IPS DF 4.7 (cell line): ENCODE measurements around the gene PTGDR2.

ENCODE experiments used
- DNase-seq: peaks from one replicate; pipeline ENCODE4 v3.0.0-alpha.2; 2013; ENCODE audit warnings: low spot score; ENCODE audit errors: extremely low read depth

Gene PTGDR2

DNA sequence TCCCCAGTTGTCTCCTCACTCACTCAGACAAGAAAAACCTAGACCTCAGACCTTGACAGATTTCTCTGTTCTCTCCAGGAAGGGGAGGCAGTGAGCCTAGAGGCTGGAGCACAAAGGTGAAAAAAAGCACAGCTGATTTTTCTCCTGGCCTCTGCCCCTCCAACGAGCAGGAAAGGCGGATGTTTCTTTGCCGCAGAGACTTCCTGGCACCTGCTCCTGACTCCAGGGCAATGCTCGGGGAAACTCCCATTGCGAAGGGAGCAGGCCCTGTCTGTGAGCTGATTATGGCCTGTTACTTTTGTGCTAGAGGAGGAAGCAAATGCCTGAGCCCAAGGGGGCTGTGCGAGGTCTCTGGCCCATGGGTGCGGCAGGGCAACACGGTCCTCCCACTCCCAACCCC is 45.2 kb downstream of the PTGDR2 start:
- DNase-seq, result no peak

DNA sequence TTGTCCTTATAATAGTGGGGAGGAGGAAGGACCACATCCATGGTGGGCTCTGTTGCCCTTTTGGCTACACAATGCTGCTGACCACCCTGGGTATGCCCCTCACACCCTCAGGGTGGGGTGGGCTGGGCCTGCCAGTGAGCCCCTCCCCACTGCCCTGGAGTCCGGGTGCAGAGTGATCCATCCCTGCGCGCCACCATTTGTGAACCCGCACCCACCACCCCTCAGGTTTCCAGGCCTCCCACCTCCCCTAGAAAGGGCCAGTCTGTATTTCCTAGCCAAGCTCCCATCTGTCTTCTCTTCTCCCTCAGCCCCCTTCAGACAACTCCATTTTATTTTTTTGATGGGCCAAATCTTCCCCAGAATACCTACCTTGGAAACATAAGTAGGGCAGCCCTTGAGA is 45.6 kb downstream of the PTGDR2 start:
- no peak for DNase-seq

DNA sequence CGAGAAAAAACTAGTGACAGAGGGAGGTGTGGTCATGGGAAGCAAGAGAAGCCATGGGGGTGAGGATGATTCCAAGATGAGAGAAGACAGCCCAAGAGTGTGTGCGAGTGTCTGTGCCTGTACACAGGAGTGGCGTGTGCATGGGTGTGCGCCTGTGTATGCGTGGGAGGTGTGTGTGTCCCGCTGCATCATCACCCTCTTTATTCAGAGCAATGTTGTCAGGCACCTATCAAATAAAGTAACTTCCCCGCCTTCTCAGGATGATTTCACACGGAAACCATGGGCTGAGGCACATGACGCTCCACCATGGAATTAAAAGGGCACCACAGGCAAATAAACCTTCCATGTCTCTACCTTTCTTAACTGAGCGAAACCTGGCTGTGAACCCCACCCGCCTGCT is 46.1 kb downstream of the PTGDR2 start:
- DNase-seq, result no peak

DNA sequence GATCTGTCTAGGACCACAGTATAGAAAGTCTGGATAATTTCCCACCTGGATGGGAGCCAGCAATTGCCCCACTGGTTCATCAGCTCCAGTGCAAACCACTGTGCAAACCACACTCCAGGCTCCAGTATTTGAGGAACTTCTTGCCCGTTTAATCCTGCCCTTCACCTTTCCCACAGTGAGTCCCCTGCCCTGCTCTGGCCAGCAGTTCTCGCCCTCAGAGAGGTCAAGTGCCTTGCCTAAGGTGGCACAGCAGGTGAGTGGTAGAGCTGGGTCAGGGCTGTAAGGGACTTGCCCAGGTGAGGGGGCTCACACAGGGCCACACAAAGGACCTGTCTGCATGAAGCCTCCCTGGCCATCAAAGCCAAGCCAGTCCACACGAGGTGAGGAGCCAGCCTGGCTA is 46.5 kb downstream of the PTGDR2 start:
- DNase-seq, result no peak

DNA sequence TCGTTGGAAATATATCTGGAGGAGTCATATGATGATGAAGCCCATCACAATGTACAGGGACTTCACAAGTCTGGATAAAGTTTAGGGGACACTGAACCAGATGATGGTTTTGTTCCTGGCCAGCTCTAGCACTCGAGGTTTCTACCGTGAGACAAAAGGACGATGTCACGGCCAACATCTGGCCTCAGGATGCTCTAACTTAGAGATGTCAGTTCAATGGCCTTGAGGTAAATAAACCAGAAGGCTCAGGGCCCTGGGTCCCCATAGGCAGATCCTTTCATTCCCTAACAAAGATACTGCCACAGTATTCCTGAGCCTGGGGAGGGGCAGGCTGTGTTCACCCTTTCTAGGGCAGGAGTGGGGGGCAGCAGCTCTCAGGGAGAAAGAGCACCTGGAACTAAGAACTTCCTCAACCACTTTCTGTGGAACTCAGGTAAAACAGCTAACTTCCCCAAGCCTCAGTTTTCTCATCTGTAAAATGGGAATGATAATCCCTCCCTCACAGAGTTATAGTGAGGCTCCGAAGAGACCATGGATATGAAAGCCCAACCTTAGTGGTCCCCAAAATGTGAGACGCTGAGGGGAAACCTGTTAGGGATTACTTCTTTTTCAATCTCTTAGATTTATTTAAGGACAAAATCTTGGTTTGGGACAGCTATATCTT is 52.3 kb downstream of the PTGDR2 start:
- no peak for DNase-seq

DNA sequence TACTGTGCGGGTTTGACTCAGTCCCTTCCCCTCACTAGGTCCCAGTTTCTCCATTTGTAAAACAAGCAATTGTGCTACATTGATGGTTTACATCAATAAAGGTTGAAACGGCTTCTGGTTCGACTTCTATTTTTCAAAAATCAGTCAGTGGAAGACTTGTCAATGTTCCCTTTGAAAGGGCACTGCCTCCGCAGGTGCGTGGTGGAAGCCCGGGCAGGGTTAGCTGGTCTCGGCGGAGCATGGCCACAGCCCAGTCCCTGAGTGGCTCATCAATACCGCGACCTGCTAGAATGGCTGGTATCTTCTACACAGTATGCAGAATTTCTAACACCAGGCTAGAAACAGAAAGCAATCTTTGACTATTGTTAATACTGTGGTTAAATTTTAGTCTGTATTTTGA is 54.6 kb downstream of the PTGDR2 start:
- DNase-seq, result no peak
